GM12872 (cell line): ENCODE data around the gene MDM2.

ENCODE experiments used
- CTCF ChIP-seq: IDR thresholded peaks from 3 replicates; pipeline ENCODE4 v1.5.1; 2011; ENCODE audit warnings: low read depth, mild to moderate bottlenecking, low read length, moderate library complexity; ENCODE audit not compliant: insufficient read depth

The MDM2 gene

GRCh38 chr12:68896881-68897540 is 89.0 kb downstream of the MDM2 start:
- TF ChIP-seq CTCF, result no peak

- no peak for TF ChIP-seq CTCF
Observed at GRCh38 chr12:68899251-68899771, 91.3 kb downstream of the MDM2 start.

- TF ChIP-seq CTCF, result no peak
Observed at GRCh38 chr12:68900241-68900640, 92.3 kb downstream of the MDM2 start.
